HEK293T (cell line): ENCODE data around the gene MTERF4.

ENCODE experiments used
- BHLHE40 ChIP-seq: fragments of 450-650 bp; IDR thresholded peaks from 2 replicates; pipeline ENCODE4 v1.6.1; 2016; ENCODE audit warnings: mild to moderate bottlenecking, moderate library complexity, borderline replicate concordance
- CTBP1 ChIP-seq: fragments of 450-650 bp; IDR thresholded peaks from 2 replicates; pipeline ENCODE4 v1.6.1; 2016; ENCODE audit warnings: borderline replicate concordance
- FOXA1 ChIP-seq: fragments of 450-650 bp; IDR thresholded peaks from 2 replicates; pipeline ENCODE4 v1.6.1; 2016; ENCODE audit warnings: mild to moderate bottlenecking
- HDGF ChIP-seq: fragments of 450-650 bp; IDR thresholded peaks from 2 replicates; pipeline ENCODE4 v1.6.1; 2017; ENCODE audit warnings: antibody characterized with exemption, borderline replicate concordance
- NFRKB ChIP-seq: fragments of 450-650 bp; IDR thresholded peaks from 2 replicates; pipeline ENCODE4 v1.6.1; 2016; ENCODE audit warnings: mild to moderate bottlenecking, moderate library complexity
- SP1 ChIP-seq: fragments of 450-650 bp; IDR thresholded peaks from 2 replicates; pipeline ENCODE4 v1.6.1; 2017
- ZNF384 ChIP-seq: fragments of 450-650 bp; IDR thresholded peaks from 2 replicates; pipeline ENCODE4 v1.6.1; 2016

GRCh38 chr2:241134711-241135110 lies 32.6 kb upstream of the MTERF4 start:
- TF ChIP-seq BHLHE40, result no peak
- TF ChIP-seq NFRKB, result no peak
- TF ChIP-seq FOXA1, result no peak
- TF ChIP-seq HDGF, result no peak
- TF ChIP-seq CTBP1, result no peak
- no peak for TF ChIP-seq SP1
- TF ChIP-seq ZNF384, result no peak
